SK-N-SH (cell line): ENCODE results near the gene CD81. TPM values are rescaled to one million over a fixed set of nuclear protein-coding genes. Genes with fewer than 3 reads are reported as not detected.
A peak's percentile ranks its signal among the peaks of the same experiment; 100 is the strongest.

ENCODE experiments used
- CTCF ChIA-PET: fragments of 300-600, 350-600 bp; formaldehyde crosslinking; extraction: SDS; loops from one replicate; lab custom pipeline; 2021; lab: Yijun Ruan, JAX
- POLR2A ChIA-PET: fragments of 350-600 bp; sonication (Branson Sonifier 250); formaldehyde crosslinking; extraction: SDS; loops from one replicate; lab custom pipeline; 2020; ENCODE audit warnings: antibody characterized with exemption, inconsistent platforms; lab: Yijun Ruan, JAX
- DNase-seq: peaks from one replicate; pipeline ENCODE4 v3.0.0; 2012
- H2AFZ ChIP-seq: fragments of 200-600 bp; sonication (generic); 2 replicates; pipeline ENCODE4 v1.8.1; 2016; ENCODE audit warnings: antibody characterized with exemption, mild to moderate bottlenecking, low read depth
- H3F3A ChIP-seq: fragments of 200-600 bp; sonication (generic); replicated peaks from 2 replicates; pipeline ENCODE3; 2016; ENCODE audit warnings: antibody characterized with exemption, mild to moderate bottlenecking; ENCODE audit not compliant: insufficient read depth
- H3K27ac ChIP-seq, 2 experiments: fragments of 200-500 bp in 1 of 2; fragments of 200-600 bp in 1 of 2; sonication (Bioruptor generic) in 1 of 2; sonication (generic), shearing (Covaris generic) in 1 of 2; 2 replicates each; pipeline versions ENCODE4 v1.5.1 to v1.6.1; 2014 to 2016; ENCODE audit warnings: low read depth in 2 of 2, inconsistent platforms in 1 of 2, low read length in 1 of 2, mild to moderate bottlenecking in 1 of 2, mixed read lengths in 1 of 2
- H3K27me3 ChIP-seq: fragments of 200-600 bp; sonication (generic), shearing (Covaris generic); 2 replicates; pipeline ENCODE4 v1.6.1; 2016; ENCODE audit warnings: mixed run types; ENCODE audit not compliant: insufficient read depth
- H3K36me3 ChIP-seq, 2 experiments: fragments of 200-500 bp in 1 of 2; fragments of 200-600 bp in 1 of 2; sonication (Bioruptor generic) in 1 of 2; sonication (generic) in 1 of 2; replicated peaks in 1 of 2; 2 replicates each; pipeline versions ENCODE3 to v1.5.1; 2014 to 2016; ENCODE audit warnings: low read length in 1 of 2, mild to moderate bottlenecking in 1 of 2; ENCODE audit not compliant: insufficient read depth in 2 of 2, control insufficient read depth in 1 of 2
- H3K4me1 ChIP-seq, 2 experiments: fragments of 200-500 bp in 1 of 2; fragments of 200-600 bp in 1 of 2; sonication (Bioruptor generic) in 1 of 2; sonication (generic), shearing (Covaris generic) in 1 of 2; 2 replicates each; pipeline versions ENCODE4 v1.5.1 to v1.6.1; 2014 to 2016; ENCODE audit warnings: low read depth in 1 of 2, low read length in 1 of 2, mixed run types in 1 of 2; ENCODE audit not compliant: insufficient read depth in 2 of 2, control insufficient read depth in 1 of 2
- H3K4me2 ChIP-seq: fragments of 200-600 bp; sonication (generic), shearing (Covaris generic); 2 replicates; pipeline ENCODE4 v1.6.1; 2017; ENCODE audit warnings: mixed run types
- H3K4me3 ChIP-seq, 2 experiments: fragments of 200-500 bp in 1 of 2; fragments of 200-600 bp in 1 of 2; sonication (Bioruptor generic) in 1 of 2; sonication (generic), shearing (Covaris generic) in 1 of 2; 2 replicates each; pipeline versions ENCODE4 v1.5.1 to v1.8.1; 2014 to 2016; ENCODE audit warnings: low read depth in 2 of 2, inconsistent platforms in 1 of 2, low read length in 1 of 2, mild to moderate bottlenecking in 1 of 2, mixed read lengths in 1 of 2, moderate library complexity in 1 of 2
- H3K79me2 ChIP-seq: fragments of 200-600 bp; sonication (generic); 2 replicates; pipeline ENCODE4 v1.8.1; 2017; ENCODE audit warnings: mild to moderate bottlenecking; ENCODE audit not compliant: insufficient read depth
- H3K9ac ChIP-seq: fragments of 200-600 bp; sonication (generic); 2 replicates; pipeline ENCODE4 v1.6.1; 2017; ENCODE audit warnings: mixed run types
- H3K9me2 ChIP-seq: fragments of 200-600 bp; sonication (generic); 2 replicates; pipeline ENCODE4 v1.6.1; 2017; ENCODE audit warnings: mixed run types
- H3K9me3 ChIP-seq: fragments of 200-600 bp; sonication (generic); 2 replicates; pipeline ENCODE4 v1.6.1; 2017; ENCODE audit warnings: mixed run types, mild to moderate bottlenecking, moderate library complexity
- H4K20me1 ChIP-seq: fragments of 200-600 bp; sonication (generic); 2 replicates; pipeline ENCODE4 v1.6.1; 2017; ENCODE audit warnings: mild to moderate bottlenecking, mixed run types; ENCODE audit not compliant: insufficient read depth
- CTCF ChIP-seq: fragments of 200-600 bp; sonication (generic); IDR thresholded peaks from 2 replicates; pipeline ENCODE4 v1.6.1; 2017; ENCODE audit warnings: antibody characterized with exemption, mild to moderate bottlenecking, moderate library complexity
- NRF1 ChIP-seq: IDR thresholded peaks from 2 replicates; pipeline ENCODE4 v1.6.1; 2012; ENCODE audit warnings: low read depth, mild to moderate bottlenecking, low read length
- RAD21 ChIP-seq: IDR thresholded peaks from 2 replicates; pipeline ENCODE4 v1.6.1; 2012; ENCODE audit warnings: mild to moderate bottlenecking, low read length
- RCOR1 ChIP-seq: fragments of 150-350 bp; IDR thresholded peaks from 2 replicates; pipeline ENCODE4 v1.6.1; 2017; ENCODE audit warnings: antibody characterized with exemption, low read length
- REST ChIP-seq: IDR thresholded peaks from 2 replicates; pipeline ENCODE4 v1.6.1; 2012; ENCODE audit warnings: mild to moderate bottlenecking, low read depth, low read length, moderate library complexity
- RXRA ChIP-seq: IDR thresholded peaks from 2 replicates; pipeline ENCODE4 v1.4.0; 2012; ENCODE audit warnings: low read depth, mild to moderate bottlenecking, borderline replicate concordance
- SMC3 ChIP-seq: IDR thresholded peaks from 2 replicates; pipeline ENCODE4 v1.6.1; 2012; ENCODE audit warnings: low read depth, low read length, improper control_type of control experiment
- USF1 ChIP-seq: IDR thresholded peaks from 2 replicates; pipeline ENCODE4 v1.4.0; 2012; ENCODE audit warnings: low read depth, borderline replicate concordance
- WGBS: methylation state at CpG from one replicate; pipeline ENCODE4 v1.1.6; 2017; ENCODE audit warnings: low lambda C conversion rate; 5-methylcytosine and 5-hydroxymethylcytosine counted together
- polyA plus RNA-seq, 3 experiments: library from polyadenylated mRNA; depleted of rRNA; stranded (reverse); fragments of >200 nt; gene quantifications; 2 replicates each; pipeline ENCODE4 v1.2.3, GENCODE V29; 2012
- TF ChIP-seq, protein P1 (sequence below): IDR thresholded peaks from 2 replicates; pipeline ENCODE4 v1.4.0; 2012; ENCODE audit warnings: low read depth, borderline replicate concordance
- TF ChIP-seq, protein P2 (sequence below): IDR thresholded peaks from 2 replicates; pipeline ENCODE4 v1.4.0; 2012; ENCODE audit warnings: low read depth

CD81 gene
- polyA plus RNA-seq, 1 of the 3 experiments (the other 2 are of a cell fraction), result 517 TPM

DNA sequence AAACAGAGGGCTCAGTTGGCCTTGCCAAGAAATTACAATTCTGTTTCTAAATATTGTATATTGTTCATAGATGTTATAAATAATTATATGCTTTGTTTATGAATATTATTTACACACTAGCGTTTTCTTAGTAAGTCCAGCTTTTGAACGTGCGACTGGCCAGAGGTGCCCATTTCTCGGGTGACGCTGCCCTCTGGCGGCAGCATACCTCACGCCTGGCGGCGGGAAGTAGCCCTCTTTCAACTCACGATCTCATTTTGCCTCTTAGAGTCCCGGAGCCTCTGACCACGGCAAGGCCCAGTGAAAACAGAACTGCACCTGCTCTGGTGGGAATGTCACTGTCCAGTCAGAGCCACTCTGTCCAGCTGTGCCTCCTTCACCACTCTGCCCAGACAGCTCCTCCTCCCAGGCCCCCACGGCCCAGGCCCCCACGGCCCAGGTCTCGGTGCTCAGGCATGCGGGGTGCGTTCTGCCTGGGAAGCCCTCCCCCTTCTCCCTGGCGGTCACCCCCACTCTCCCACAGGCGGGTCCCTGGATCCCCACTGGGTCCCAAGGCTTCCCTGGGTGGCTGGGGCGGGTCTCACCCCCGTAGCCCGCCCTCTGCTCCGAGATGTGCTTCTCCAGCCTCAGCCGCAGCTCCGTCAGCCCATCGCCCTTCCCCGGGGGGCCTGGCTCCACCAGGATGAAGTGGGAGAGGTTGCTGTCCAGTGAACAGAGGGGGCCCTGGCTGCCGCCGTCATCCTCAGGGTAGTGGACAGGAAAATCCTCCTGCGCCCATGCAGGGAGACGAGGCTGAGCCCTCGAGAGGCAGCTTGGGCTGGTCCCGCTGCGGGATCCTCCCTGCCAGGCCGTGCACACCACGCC is 42.8 kb downstream of the CD81 start:
- TF ChIP-seq RAD21, result peak; percentile 82
- TF ChIP-seq RCOR1, result no peak
- peak; percentile 83 for TF ChIP-seq CTCF
- peak; percentile 87 for TF ChIP-seq SMC3
- TF ChIP-seq USF1, result no peak
- TF ChIP-seq NRF1, result no peak
- 45% methylated on average over 21 of the region's 36 CpGs for WGBS
- peak; percentile 89 for DNase-seq
- H3F3A ChIP-seq, result no peaks in the 10 kb centered on the region
- H3K9me3 ChIP-seq, result no peaks in the 10 kb centered on the region
- no peaks in the 10 kb centered on the region for H4K20me1 ChIP-seq
- CTCF ChIA-PET, result interaction anchor here (0.6 to 11.8 kb wide), 90 partner anchors 8 to 542 kb away, joined by 3 to 461 read pairs (median 5); partner anchors contain the start of genes ASCL2, C11orf21, CDKN1C and KCNQ1
- no peaks in the 10 kb centered on the region for H3K36me3 ChIP-seq
- H3K4me3 ChIP-seq, result no peak overlapping the region; a peak in 1 of 4 replicates
- H3K27me3 ChIP-seq, result no peaks in the 10 kb centered on the region
- H3K27ac ChIP-seq, result no peak overlapping the region
- H3K9me2 ChIP-seq, result no peaks in the 10 kb centered on the region
- POLR2A ChIA-PET, result interaction anchor here (0.6 to 2.2 kb wide), 5 partner anchors 14 to 227 kb away, joined by 3 to 6 read pairs (median 4); no protein-coding TSS in a partner anchor
- no peak overlapping the region for H3K4me2 ChIP-seq
- no peaks in the 10 kb centered on the region for H3K79me2 ChIP-seq
- H3K4me1 ChIP-seq, result no peaks in the 10 kb centered on the region; a peak in 1 of 4 replicates
- H2AFZ ChIP-seq, result peak overlapping the region; percentile 74; the same call in 1 of the 2 replicates
- H3K9ac ChIP-seq, result no peak overlapping the region

GRCh38 chr11:2420502-2421225 is 43.6 kb downstream of the CD81 start:
- DNase-seq, result peak; percentile 99
- POLR2A ChIA-PET, result interaction anchor here (1.2 to 2.2 kb wide), 5 partner anchors 15 to 228 kb away, joined by 3 to 6 read pairs (median 4); partner anchors contain the start of gene TSSC4
- WGBS, result 49% methylated on average over 19 of the region's 44 CpGs
- TF ChIP-seq RAD21 (peak; percentile 91), CTCF (peak; percentile 85), REST (no peak), RXRA (no peak)
- TF ChIP-seq, protein P1, sequence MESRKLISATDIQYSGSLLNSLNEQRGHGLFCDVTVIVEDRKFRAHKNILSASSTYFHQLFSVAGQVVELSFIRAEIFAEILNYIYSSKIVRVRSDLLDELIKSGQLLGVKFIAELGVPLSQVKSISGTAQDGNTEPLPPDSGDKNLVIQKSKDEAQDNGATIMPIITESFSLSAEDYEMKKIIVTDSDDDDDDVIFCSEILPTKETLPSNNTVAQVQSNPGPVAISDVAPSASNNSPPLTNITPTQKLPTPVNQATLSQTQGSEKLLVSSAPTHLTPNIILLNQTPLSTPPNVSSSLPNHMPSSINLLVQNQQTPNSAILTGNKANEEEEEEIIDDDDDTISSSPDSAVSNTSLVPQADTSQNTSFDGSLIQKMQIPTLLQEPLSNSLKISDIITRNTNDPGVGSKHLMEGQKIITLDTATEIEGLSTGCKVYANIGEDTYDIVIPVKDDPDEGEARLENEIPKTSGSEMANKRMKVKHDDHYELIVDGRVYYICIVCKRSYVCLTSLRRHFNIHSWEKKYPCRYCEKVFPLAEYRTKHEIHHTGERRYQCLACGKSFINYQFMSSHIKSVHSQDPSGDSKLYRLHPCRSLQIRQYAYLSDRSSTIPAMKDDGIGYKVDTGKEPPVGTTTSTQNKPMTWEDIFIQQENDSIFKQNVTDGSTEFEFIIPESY, result no peak
- TF ChIP-seq, protein P2, sequence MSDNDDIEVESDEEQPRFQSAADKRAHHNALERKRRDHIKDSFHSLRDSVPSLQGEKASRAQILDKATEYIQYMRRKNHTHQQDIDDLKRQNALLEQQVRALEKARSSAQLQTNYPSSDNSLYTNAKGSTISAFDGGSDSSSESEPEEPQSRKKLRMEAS, result no peak

More at GRCh38 chr11:2420502-2421225, 43.6 kb downstream of the CD81 start:
- Histone ChIP-seq H3K4me2 (no peak overlapping the region), H3K9me3 (no peaks in the 10 kb centered on the region), H3K27me3 (no peaks in the 10 kb centered on the region), H3K4me1 (no peaks in the 10 kb centered on the region; a peak in 1 of 4 replicates), H4K20me1 (no peaks in the 10 kb centered on the region), H2AFZ (peak overlapping the region; percentile 74; the same call in 1 of the 2 replicates), H3K36me3 (no peaks in the 10 kb centered on the region), H3K9ac (no peak overlapping the region), H3K27ac (no peak overlapping the region), H3K79me2 (no peaks in the 10 kb centered on the region), H3F3A (no peaks in the 10 kb centered on the region), H3K9me2 (no peaks in the 10 kb centered on the region), H3K4me3 (no peak overlapping the region; a peak in 1 of 4 replicates)
- CTCF ChIA-PET, result interaction anchor here (0.6 to 11.8 kb wide), 88 partner anchors 11 to 543 kb away, joined by 3 to 461 read pairs (median 5); partner anchors contain the start of genes ASCL2, C11orf21, CDKN1C and KCNQ1
